Gastroesophageal sphincter (tissue), 4 donors: ENCODE data around the gene PPM1A. TPM values are rescaled to one million over a fixed set of nuclear protein-coding genes. Genes with fewer than 3 reads are reported as not detected.

Experiments used
- ATAC-seq: fragments of 150-250 bp; one replicate; pipeline ENCODE4 v1.9.1; 2016; ENCODE audit warnings: mild to moderate bottlenecking, moderate library complexity
- H3K27ac ChIP-seq, 4 donors: fragments of 200-600 bp; sonication (generic) in 3 of 4; 1 replicate in 3 of 4; 2 replicates in 1 of 4; pipeline ENCODE4 v1.5.1; 2016 to 2019
- H3K27me3 ChIP-seq: fragments of 200-600 bp; sonication (generic); one replicate; pipeline ENCODE4 v1.5.1; 2019
- H3K36me3 ChIP-seq, 2 donors: fragments of 200-600 bp; sonication (generic); one replicate each; pipeline ENCODE4 v1.5.1; 2019; ENCODE audit warnings: control low read depth in 1 of 2
- H3K4me1 ChIP-seq, 3 donors: fragments of 200-600 bp; sonication (generic); 1 replicate in 2 of 3; 2 replicates in 1 of 3; pipeline ENCODE4 v1.5.1; 2016 to 2019; ENCODE audit warnings: control low read depth in 2 of 3
- H3K4me3 ChIP-seq, 2 donors: fragments of 200-600 bp; sonication (generic); one replicate each; pipeline ENCODE4 v1.5.1; 2019; ENCODE audit warnings: mild to moderate bottlenecking in 1 of 2, moderate library complexity in 1 of 2
- H3K9me3 ChIP-seq, 3 donors: fragments of 200-600 bp; sonication (generic); one replicate each; pipeline ENCODE4 v1.5.1; 2017 to 2019; ENCODE audit warnings: control low read depth in 2 of 3
- CTCF ChIP-seq, 4 experiments: fragments of 200-600 bp in 2 of 4; fragments of 450-650 bp in 2 of 4; sonication (generic) in 1 of 4; IDR thresholded peaks; one replicate each; pipeline ENCODE4 v1.5.1; 2017 to 2019; ENCODE audit warnings: antibody characterized with exemption in 4 of 4, mild to moderate bottlenecking in 2 of 4, moderate library complexity in 2 of 4
- EP300 ChIP-seq: sonication (generic); formaldehyde crosslinking; IDR thresholded peaks from one replicate; pipeline ENCODE4 v1.6.1; 2017; ENCODE audit warnings: antibody characterized with exemption, mild to moderate bottlenecking
- POLR2A ChIP-seq, 2 donors: fragments of 450-650 bp; IDR thresholded peaks; one replicate each; pipeline ENCODE4 v1.6.1; 2017; ENCODE audit warnings: antibody characterized with exemption in 2 of 2, mild to moderate bottlenecking in 2 of 2, moderate library complexity in 1 of 2
- POLR2AphosphoS5 ChIP-seq: sonication (generic); formaldehyde crosslinking; IDR thresholded peaks from one replicate; pipeline ENCODE4 v1.6.1; 2017; ENCODE audit warnings: antibody characterized with exemption
- WGBS, 2 donors: methylation state at CpG; one replicate each; pipeline ENCODE4 v1.1.5; 2018; ENCODE audit warnings: low coverage in 1 of 2; 5-methylcytosine and 5-hydroxymethylcytosine counted together
- total RNA-seq, 4 donors: library from RNA; depleted of rRNA; stranded (reverse); fragments of >200 nt; gene quantifications; one replicate each; pipeline ENCODE4 v1.1.0, GENCODE V29; 2016

Gene PPM1A
- total RNA-seq, 4 donors from 2014 or later, result 57.1 to 82.2 (median 70.0) TPM

DNA sequence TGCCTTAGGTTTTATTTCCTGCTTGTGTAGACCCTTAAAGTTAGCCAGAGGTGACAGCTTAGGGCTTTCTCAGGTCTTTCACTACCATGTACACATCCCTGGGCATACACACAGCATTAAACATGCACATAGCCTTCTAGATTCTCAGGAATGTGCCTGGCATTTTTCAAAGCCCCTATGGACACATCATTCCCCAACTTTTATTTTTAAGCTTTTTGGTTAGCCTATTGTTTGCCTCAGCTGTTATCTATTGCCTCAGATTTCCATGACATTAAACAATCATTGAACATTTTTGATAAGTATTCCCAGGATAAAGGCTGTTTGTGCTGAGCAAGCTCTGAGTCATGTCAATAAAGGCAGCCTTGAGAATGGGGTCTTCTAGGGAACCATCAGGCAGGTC is 15.1 kb upstream of the PPM1A start:
- Histone ChIP-seq H3K36me3 (no peaks in the 10 kb centered on the region), H3K27ac (no peak overlapping the region), H3K4me3 (no peak overlapping the region), H3K9me3 (peaks cover 0 to 10% (median 0%) of the 10 kb centered on the region in 3 donors), H3K27me3 (no peaks in the 10 kb centered on the region), H3K4me1 (no peaks in the 10 kb centered on the region)
- no peak for ATAC-seq
- TF ChIP-seq CTCF (IDR thresholded peaks at IDR 0.05) (no peak), EP300 (no peak), POLR2A (IDR thresholded peaks at IDR 0.05) (no peak), POLR2AphosphoS5 (no peak)

GRCh38 chr14:60235440-60235839 is 13.6 kb upstream of the PPM1A start:
- Histone ChIP-seq H3K4me3 (no peak overlapping the region), H3K27ac (no peak overlapping the region), H3K36me3 (no peaks in the 10 kb centered on the region), H3K4me1 (no peaks in the 10 kb centered on the region), H3K27me3 (no peaks in the 10 kb centered on the region), H3K9me3 (peaks cover 0 to 10% (median 0%) of the 10 kb centered on the region in 3 donors)
- TF ChIP-seq EP300, result no peak
- TF ChIP-seq CTCF (IDR thresholded peaks at IDR 0.05), result no peak
- TF ChIP-seq POLR2AphosphoS5, result no peak
- no peak for TF ChIP-seq POLR2A (IDR thresholded peaks at IDR 0.05)
- no peak for ATAC-seq
- 41 to 46% methylated on average over 2 of the region's 2 CpGs for WGBS, 2 donors

DNA sequence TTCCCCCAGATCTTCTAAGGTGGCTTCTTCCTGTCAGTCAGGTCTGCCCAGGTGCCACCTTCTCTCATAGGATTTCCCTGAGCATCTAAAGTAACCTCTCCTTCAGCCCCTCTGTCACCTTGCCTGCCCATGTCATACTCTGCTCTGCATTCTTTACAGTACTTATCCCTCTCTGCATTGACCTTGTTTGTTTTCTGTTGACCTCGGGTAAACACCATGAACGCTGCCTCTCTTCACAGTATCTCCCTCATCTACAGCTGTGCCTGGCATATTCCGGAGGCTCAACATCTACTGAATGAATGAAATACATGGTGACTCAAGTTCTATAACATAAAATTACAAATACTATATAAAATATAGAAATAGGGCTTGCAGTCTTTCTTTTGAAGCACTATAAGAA is 10.1 kb upstream of the PPM1A start:
- no peak for ATAC-seq
- no peaks in the 10 kb centered on the region for H3K4me1 ChIP-seq
- H3K9me3 ChIP-seq, result no peaks in the 10 kb centered on the region
- no peak overlapping the region for H3K27ac ChIP-seq
- TF ChIP-seq POLR2AphosphoS5, result no peak
- 86 to 87% methylated on average over 3 of the region's 3 CpGs for WGBS, 2 donors
- H3K4me3 ChIP-seq, result no peak overlapping the region
- H3K36me3 ChIP-seq, result no peaks in the 10 kb centered on the region
- no peaks in the 10 kb centered on the region for H3K27me3 ChIP-seq

DNA sequence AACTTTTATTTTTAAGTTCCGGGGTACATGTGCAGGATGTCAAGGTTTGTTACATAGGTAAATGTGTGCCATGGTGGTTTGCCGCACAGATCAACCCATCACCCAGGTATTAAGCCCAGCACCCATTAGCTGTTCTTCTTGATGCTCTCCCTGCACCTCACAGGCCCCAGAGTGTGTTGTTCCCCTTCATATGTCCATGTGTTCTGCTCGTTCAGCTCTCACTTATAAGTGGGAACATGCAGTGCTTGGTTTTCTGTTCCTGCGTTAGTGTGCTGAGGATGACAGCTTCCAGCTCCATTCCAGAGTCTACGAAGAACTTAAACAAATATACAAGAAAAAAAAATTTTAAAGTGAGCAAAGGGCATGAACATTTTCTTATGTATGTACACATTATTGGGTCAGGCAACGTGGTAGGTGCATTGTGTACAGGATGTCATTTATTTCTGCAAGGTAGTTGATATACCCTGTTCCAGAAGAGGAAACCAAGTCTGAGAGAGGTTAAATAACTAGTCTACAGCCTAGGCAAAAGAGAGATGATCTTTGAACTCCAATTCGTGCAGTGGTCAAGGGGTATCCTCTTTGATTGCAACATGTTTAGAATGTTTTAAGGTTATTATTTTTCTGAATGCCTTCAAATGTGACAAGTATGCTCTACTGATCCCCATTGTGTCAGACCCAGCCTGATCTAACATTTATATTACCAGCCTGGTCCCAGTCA is 8.7 kb upstream of the PPM1A start:
- Histone ChIP-seq H3K36me3 (no peaks in the 10 kb centered on the region), H3K4me3 (no peak overlapping the region), H3K27ac (no peak overlapping the region), H3K27me3 (no peaks in the 10 kb centered on the region), H3K4me1 (no peaks in the 10 kb centered on the region), H3K9me3 (no peaks in the 10 kb centered on the region)
- TF ChIP-seq EP300 (no peak), POLR2AphosphoS5 (no peak), POLR2A (IDR thresholded peaks at IDR 0.05) (no peak), CTCF (IDR thresholded peaks at IDR 0.05) (no peak)
- WGBS, 2 donors, result 63 to 76% methylated on average over 4 to 7 of the region's 7 CpGs
- no peak for ATAC-seq

DNA sequence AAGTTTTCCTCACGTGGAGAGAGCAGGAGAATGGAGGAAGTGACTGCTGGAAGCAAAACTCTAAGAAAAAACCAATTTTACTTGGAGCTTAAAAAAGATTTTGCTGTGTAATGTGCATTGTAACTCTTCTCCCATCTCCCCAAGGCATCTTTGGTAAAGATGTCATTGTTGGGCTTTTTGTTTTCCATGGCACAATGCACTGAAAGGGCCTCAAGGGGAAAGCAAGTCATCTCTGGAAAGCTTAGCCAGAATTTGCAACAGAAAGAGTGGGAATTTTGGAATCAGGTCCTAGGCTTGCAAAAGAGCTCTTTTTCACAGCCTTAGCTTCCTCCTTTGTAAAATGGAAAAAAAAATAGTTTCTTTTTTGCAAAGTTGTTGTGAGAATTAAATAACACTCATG is 7.9 kb upstream of the PPM1A start:
- WGBS, 2 donors, result 29 to 38% methylated on average over 1 of the region's 1 CpG
- H3K36me3 ChIP-seq, result no peaks in the 10 kb centered on the region
- H3K4me3 ChIP-seq, result no peak overlapping the region
- H3K27me3 ChIP-seq, result no peaks in the 10 kb centered on the region
- H3K9me3 ChIP-seq, result no peaks in the 10 kb centered on the region
- H3K27ac ChIP-seq, result no peak overlapping the region
- no peak for ATAC-seq
- TF ChIP-seq POLR2AphosphoS5, result no peak
- no peak for TF ChIP-seq POLR2A (IDR thresholded peaks at IDR 0.05)
- no peaks in the 10 kb centered on the region for H3K4me1 ChIP-seq

DNA sequence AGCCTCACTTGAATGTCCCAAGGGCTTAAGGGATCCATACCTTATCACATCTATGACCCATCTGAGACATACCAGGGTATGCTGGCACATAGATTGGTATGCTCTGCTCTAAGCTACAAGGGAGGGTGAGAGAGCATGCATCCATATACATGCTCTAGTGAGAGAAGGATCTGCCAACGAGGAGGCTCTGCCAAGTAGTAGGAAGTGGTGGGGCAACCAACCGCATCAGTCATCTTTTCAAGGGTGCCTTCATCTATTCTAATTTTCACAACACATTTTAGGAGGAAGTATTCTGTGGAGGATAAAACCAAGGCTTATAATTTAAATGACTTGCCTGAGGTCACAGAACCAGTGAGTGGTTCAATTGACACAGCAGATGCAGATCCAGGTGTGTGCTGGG is 6.6 kb upstream of the PPM1A start:
- WGBS, 2 donors, result 84 to 94% methylated on average over 2 of the region's 2 CpGs

More for the DNA sequence above, 6.6 kb upstream of the PPM1A start:
- Histone ChIP-seq H3K36me3 (no peaks in the 10 kb centered on the region), H3K4me3 (no peak overlapping the region), H3K27ac (no peak overlapping the region), H3K27me3 (no peaks in the 10 kb centered on the region), H3K4me1 (peaks cover 0 to 7% (median 0%) of the 10 kb centered on the region in 3 donors), H3K9me3 (no peaks in the 10 kb centered on the region)
- no peak for TF ChIP-seq POLR2A (IDR thresholded peaks at IDR 0.05)
- ATAC-seq, result no peak
